ENCODE data around the gene MRGPRD.

The MRGPRD gene

GRCh38 chr11:68966894-68967780, 13.6 kb downstream of the MRGPRD start:
- no peak for DNase-seq

GRCh38 chr11:68965901-68966853, 14.6 kb downstream of the MRGPRD start:
- no peak for DNase-seq

GRCh38 chr11:68963779-68964178, 17.0 kb downstream of the MRGPRD start:
- no peak for DNase-seq

- no peak for DNase-seq
These were observed 18.1 kb downstream of the MRGPRD start for GRCh38 chr11:68962527-68963250.

GRCh38 chr11:68961245-68961644, 19.5 kb downstream of the MRGPRD start:
- DNase-seq: no peak

- no peak for DNase-seq
These were observed 20.3 kb downstream of the MRGPRD start for GRCh38 chr11:68960294-68961071.

GRCh38 chr11:68959465-68960293, 21.1 kb downstream of the MRGPRD start:
- no peak for DNase-seq

- DNase-seq: no peak
These were observed 22.6 kb downstream of the MRGPRD start for GRCh38 chr11:68958211-68958610.

- no peak for DNase-seq
These were observed 24.1 kb downstream of the MRGPRD start for GRCh38 chr11:68956547-68957254.

GRCh38 chr11:68956142-68956541, 24.6 kb downstream of the MRGPRD start:
- DNase-seq: peak in 1 of 4 experiments; percentile 10

- no peak for DNase-seq
These were observed 25.2 kb downstream of the MRGPRD start for GRCh38 chr11:68955607-68955958.

GRCh38 chr11:68954836-68955606, 25.8 kb downstream of the MRGPRD start:
- no peak for DNase-seq

- DNase-seq: no peak
These were observed 30.0 kb downstream of the MRGPRD start for GRCh38 chr11:68950762-68951161.

- DNase-seq: no peak
These were observed 30.5 kb downstream of the MRGPRD start for GRCh38 chr11:68950270-68950669.

- DNase-seq: no peak
These were observed 31.9 kb downstream of the MRGPRD start for GRCh38 chr11:68948935-68949334.

GRCh38 chr11:68948496-68948895, 32.3 kb downstream of the MRGPRD start:
- DNase-seq: no peak

- DNase-seq: no peak
These were observed 33.6 kb downstream of the MRGPRD start for GRCh38 chr11:68947151-68947550.

- no peak for DNase-seq
These were observed 34.2 kb downstream of the MRGPRD start for GRCh38 chr11:68946416-68947090.

GRCh38 chr11:68942751-68943271, 38.0 kb downstream of the MRGPRD start:
- no peak for DNase-seq

Data from activated CD4-positive, CD25-positive, alpha-beta regulatory T cell (primary cell).